Heart right ventricle (tissue), 16 donors: Measurements from ENCODE around the gene FLNC. TPM values are rescaled to one million over a fixed set of nuclear protein-coding genes. Genes with fewer than 3 reads are reported as not detected.
A peak's percentile ranks its signal among the peaks of the same experiment; 100 is the strongest.

Experiments used
- ATAC-seq, 8 donors: fragments of 200-7000 bp; cut with Tn5 transposase; one replicate each; pipeline ENCODE4 v1.9.1; 2020; ENCODE audit warnings: mild to moderate bottlenecking in 8 of 8, moderate library complexity in 8 of 8, moderate number of reproducible peaks in 1 of 8
- DNase-seq, 2 donors: peaks; one replicate each; pipeline ENCODE4 v3.0.0-alpha.2; 2020
- H3K27ac ChIP-seq, 10 donors: fragments of 200-600 bp; sonication (generic) in 2 of 10; one replicate each; pipeline versions ENCODE4 v1.5.0 to v1.8.0; 2020 to 2022; ENCODE audit warnings: mild to moderate bottlenecking in 3 of 10
- H3K27me3 ChIP-seq, 7 donors: fragments of 200-600 bp; one replicate each; pipeline ENCODE4 v1.8.0; 2021 to 2022; ENCODE audit warnings: mild to moderate bottlenecking in 2 of 7
- H3K36me3 ChIP-seq, 9 donors: fragments of 200-600 bp; sonication (generic) in 1 of 9; one replicate each; pipeline versions ENCODE4 v1.5.0 to v1.8.0; 2020 to 2022; ENCODE audit warnings: mild to moderate bottlenecking in 2 of 9
- H3K4me1 ChIP-seq, 9 donors: fragments of 200-600 bp; sonication (generic) in 1 of 9; one replicate each; pipeline versions ENCODE4 v1.5.0 to v1.8.0; 2020 to 2022; ENCODE audit warnings: mild to moderate bottlenecking in 4 of 9
- H3K4me3 ChIP-seq, 10 donors: fragments of 200-600 bp; sonication (generic) in 2 of 10; one replicate each; pipeline versions ENCODE4 v1.5.0 to v1.8.0; 2020 to 2022; ENCODE audit warnings: mild to moderate bottlenecking in 7 of 10, moderate library complexity in 2 of 10
- H3K9me3 ChIP-seq, 11 donors: fragments of 200-600 bp in 10 of 11; sonication (generic) in 2 of 11; one replicate each; pipeline versions ENCODE4 v1.5.0 to v1.8.0; 2013 to 2022; ENCODE audit warnings: mild to moderate bottlenecking in 2 of 11, control low read depth in 1 of 11, moderate library complexity in 1 of 11
- WGBS, 2 donors: extraction: QIAGEN DNeasy Blood & Tissue Kit; methylation state at CpG; one replicate each; pipeline ENCODE4 v1.1.7; 2013; ENCODE audit warnings: inconsistent platforms in 1 of 2; 5-methylcytosine and 5-hydroxymethylcytosine counted together
- intact Hi-C, 10 donors: fragments of 100-400 bp; cut with DNase I; formaldehyde crosslinking; loops; one replicate each; pipeline versions ENCODE4 v1.11.1 to v1.14.2; 2022
- polyA plus RNA-seq, 2 donors: library from polyadenylated mRNA; stranded (reverse); fragments of 200-250 nt; gene quantifications; one replicate each; pipeline ENCODE4 v1.2.3, GENCODE V29; 2013
- total RNA-seq, 10 donors: library from RNA; stranded (reverse); fragmentation: NEBNext Ultra II Directional in 3 of 10; extraction: Animal tissue kit (Norgen Biotek cat#: 25700) in 3 of 10; gene quantifications; one replicate each; pipeline versions ENCODE4 v1.2.1 to v1.2.4, GENCODE V29; 2021 to 2023
- TF ChIP-seq, protein P1 (sequence below), 9 donors: fragments of 200-600 bp; sonication (generic) in 2 of 9; IDR thresholded peaks; one replicate each; pipeline versions ENCODE4 v1.5.0 to v1.8.0; 2021 to 2022; ENCODE audit warnings: antibody characterized with exemption in 9 of 9, mild to moderate bottlenecking in 5 of 9, moderate library complexity in 1 of 9
- donor health status: Arrhythmogenic right ventricular cardiomyopathy.
- donor health status: ischemic (EF 13 %, LVEDD 7.1; RV severe dilation, severe dysfunction).
- donor health status: healthy with polysubstance abuse.
- donor health status: DM: no; HTN: yes; CAD: no.
- donor health status: DM: no; HTN: no; CAD: no.
- donor health status: ischemic (EF 25% LVEDD 6.9; RV normal size, moderate dysfunction).
- donor health status: ischemic (EF 25% LVEDD 5.7; RV mildly dilated, moderate dysfunction).
- donor health status: healthy.
- donor health status: DM: yes; HTN: yes; CAD: no.
- donor health status: Ischemic cardiomyopathy.
- donor health status: ischemic (EF 35%, LVEDD 5.7; RV mildly dilated, moderate dysfunction).
- donor health status: nonischemic (EF 11% LVEDD 7.7; RV severe dilation, severe dysfunction).
- donor health status: DM: yes; HTN: yes; CAD: no.
- donor health status: PGD.
- donor health status: ischemic (EF 29% LVEDD 5.4; RV normal size, mild dysfunction).
- donor health status: nonischemic (EF 23%, LVEDD 6.1; RV moderate dilation, normal function).

Gene FLNC
- total and polyA plus RNA-seq, 12 donors: 223 to 2,445 (median 1,163) TPM

GRCh38 chr7:128891110-128891941, 61.1 kb downstream of the FLNC start:
- Histone ChIP-seq H3K27me3 (peaks cover 11 to 40% (median 13%) of the 10 kb centered on the region in 7 donors), H3K4me3 (peak overlapping the region in 7 of 10 donors; percentile 5 to 39 (median 22)), H3K27ac (no peak overlapping the region), H3K9me3 (no peaks in the 10 kb centered on the region), H3K36me3 (no peaks in the 10 kb centered on the region), H3K4me1 (peaks cover 0 to 5% (median 0%) of the 10 kb centered on the region in 9 donors)
- 28 to 31% methylated on average over 37 to 41 of the region's 41 CpGs for WGBS, 2 donors
- no peak for DNase-seq
- peak in 4 of 8 donors; percentile 3 to 26 (median 11) for ATAC-seq
- TF ChIP-seq, protein P1, sequence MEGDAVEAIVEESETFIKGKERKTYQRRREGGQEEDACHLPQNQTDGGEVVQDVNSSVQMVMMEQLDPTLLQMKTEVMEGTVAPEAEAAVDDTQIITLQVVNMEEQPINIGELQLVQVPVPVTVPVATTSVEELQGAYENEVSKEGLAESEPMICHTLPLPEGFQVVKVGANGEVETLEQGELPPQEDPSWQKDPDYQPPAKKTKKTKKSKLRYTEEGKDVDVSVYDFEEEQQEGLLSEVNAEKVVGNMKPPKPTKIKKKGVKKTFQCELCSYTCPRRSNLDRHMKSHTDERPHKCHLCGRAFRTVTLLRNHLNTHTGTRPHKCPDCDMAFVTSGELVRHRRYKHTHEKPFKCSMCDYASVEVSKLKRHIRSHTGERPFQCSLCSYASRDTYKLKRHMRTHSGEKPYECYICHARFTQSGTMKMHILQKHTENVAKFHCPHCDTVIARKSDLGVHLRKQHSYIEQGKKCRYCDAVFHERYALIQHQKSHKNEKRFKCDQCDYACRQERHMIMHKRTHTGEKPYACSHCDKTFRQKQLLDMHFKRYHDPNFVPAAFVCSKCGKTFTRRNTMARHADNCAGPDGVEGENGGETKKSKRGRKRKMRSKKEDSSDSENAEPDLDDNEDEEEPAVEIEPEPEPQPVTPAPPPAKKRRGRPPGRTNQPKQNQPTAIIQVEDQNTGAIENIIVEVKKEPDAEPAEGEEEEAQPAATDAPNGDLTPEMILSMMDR (IDR thresholded peaks at IDR 0.05): no peak
- intact Hi-C loops: loop anchor here in 1 of 10 donors (10.0 kb wide), 1 partner anchor 227 kb away; no protein-coding TSS in a partner anchor

DNA sequence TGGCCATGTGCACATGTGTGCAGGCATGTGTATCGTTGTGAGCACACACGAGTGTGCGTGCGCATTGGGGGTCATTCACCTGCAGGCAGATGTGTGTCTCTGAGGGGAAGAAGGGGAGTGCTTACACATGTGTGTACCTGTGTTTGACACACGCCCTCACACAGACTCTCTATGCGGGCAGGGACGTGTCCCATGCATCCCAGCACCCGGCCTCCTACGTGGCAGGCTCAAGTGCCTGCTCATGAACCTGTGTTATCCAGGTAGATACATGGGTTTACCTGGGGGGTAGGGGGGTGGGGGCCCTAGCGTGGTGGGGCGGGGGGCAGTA, 61.7 kb downstream of the FLNC start:
- TF ChIP-seq, protein P1 (IDR thresholded peaks at IDR 0.05): no peak
- no peak for ATAC-seq
- 85% methylated on average over 11 of the region's 11 CpGs for WGBS, 2 donors
- Histone ChIP-seq H3K27ac (no peak overlapping the region), H3K9me3 (no peaks in the 10 kb centered on the region), H3K4me1 (peaks cover 0 to 5% (median 0%) of the 10 kb centered on the region in 9 donors), H3K27me3 (peaks cover 11 to 40% (median 13%) of the 10 kb centered on the region in 7 donors), H3K4me3 (no peak overlapping the region), H3K36me3 (no peaks in the 10 kb centered on the region)
- intact Hi-C loops: loop anchor here in 1 of 10 donors (10.0 kb wide), 1 partner anchor 227 kb away; no protein-coding TSS in a partner anchor
- DNase-seq: no peak

DNA sequence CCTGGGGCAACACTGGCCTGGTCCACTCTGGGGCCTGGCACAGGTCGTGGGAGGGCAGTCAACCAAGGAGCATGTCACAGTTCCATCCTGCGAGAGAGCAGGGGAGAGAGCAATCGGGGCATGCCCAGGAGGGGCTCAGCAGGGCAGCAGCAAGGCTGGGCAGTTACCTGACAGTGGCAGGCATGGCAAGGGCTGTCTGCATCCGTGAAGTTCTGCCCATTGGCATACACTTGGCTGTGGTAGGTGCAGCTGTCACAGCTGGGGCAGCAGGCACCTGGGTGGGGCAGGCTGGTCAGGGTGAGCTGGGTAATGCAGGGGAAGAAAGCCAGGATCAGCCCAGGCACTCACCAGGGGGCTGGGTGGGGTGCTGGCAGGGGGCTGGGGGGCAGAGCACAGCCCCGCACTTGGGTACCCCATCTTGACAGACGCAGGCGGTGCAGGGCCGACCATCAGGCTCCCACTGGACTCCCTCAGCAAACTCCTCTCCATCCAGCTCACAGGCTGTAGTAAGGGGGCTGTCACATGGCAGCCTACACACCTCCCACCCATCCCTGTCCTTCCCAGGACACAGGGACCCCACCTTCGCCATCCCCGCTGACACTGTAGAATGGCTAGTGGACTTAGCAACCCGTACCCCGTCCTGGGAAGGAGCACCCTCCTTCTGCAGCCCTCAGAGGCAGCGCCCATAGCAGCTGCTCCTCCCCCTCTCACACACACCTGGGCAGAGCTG, 62.5 kb downstream of the FLNC start:
- no peak overlapping the region for H3K27ac ChIP-seq
- H3K4me1 ChIP-seq: peaks cover 0 to 5% (median 0%) of the 10 kb centered on the region in 9 donors
- WGBS, 2 donors: 87 to 93% methylated on average over 13 of the region's 13 CpGs
- ATAC-seq (peak in 1 of 8 donors; percentile 9), DNase-seq (no peak)
- intact Hi-C loops: loop anchor here in 1 of 10 donors (10.0 kb wide), 1 partner anchor 228 kb away; no protein-coding TSS in a partner anchor
- H3K27me3 ChIP-seq: peaks cover 11 to 40% (median 13%) of the 10 kb centered on the region in 7 donors
- TF ChIP-seq, protein P1 (IDR thresholded peaks at IDR 0.05): no peak
- no peak overlapping the region for H3K4me3 ChIP-seq
- no peaks in the 10 kb centered on the region for H3K9me3 ChIP-seq
- no peaks in the 10 kb centered on the region for H3K36me3 ChIP-seq
